Right lobe of liver (tissue), 6 donors: ENCODE results near the gene MYD88. TPM values are rescaled to one million over a fixed set of nuclear protein-coding genes. Genes with fewer than 3 reads are reported as not detected.

Experiments used
- ATAC-seq, 4 donors: fragments of 200-7000 bp; cut with Tn5 transposase; one replicate each; pipeline ENCODE4 v1.9.1; 2020; ENCODE audit warnings: mild to moderate bottlenecking in 4 of 4, moderate library complexity in 4 of 4
- DNase-seq, 3 donors: peaks; one replicate each; pipeline ENCODE4 v3.0.0-alpha.2; 2020
- H3K27ac ChIP-seq, 3 donors: fragments of 200-600 bp; one replicate each; pipeline ENCODE4 v1.8.0; 2022
- H3K27me3 ChIP-seq, 2 donors: fragments of 200-600 bp; one replicate each; pipeline ENCODE4 v1.8.0; 2022
- H3K36me3 ChIP-seq, 4 donors: fragments of 200-600 bp; sonication (generic) in 1 of 4; one replicate each; pipeline versions ENCODE4 v1.5.1 to v1.8.0; 2017 to 2022; ENCODE audit warnings: control low read depth in 1 of 4
- H3K4me1 ChIP-seq, 4 donors: fragments of 200-600 bp; sonication (generic) in 1 of 4; one replicate each; pipeline versions ENCODE4 v1.5.1 to v1.8.0; 2017 to 2022; ENCODE audit warnings: control low read depth in 1 of 4
- H3K4me3 ChIP-seq, 3 donors: fragments of 200-600 bp; one replicate each; pipeline ENCODE4 v1.8.0; 2022
- H3K9me3 ChIP-seq, 4 donors: fragments of 200-600 bp; sonication (generic) in 1 of 4; one replicate each; pipeline versions ENCODE4 v1.5.1 to v1.8.0; 2017 to 2022; ENCODE audit warnings: control low read depth in 1 of 4
- CTCF ChIP-seq, 4 donors: fragments of 200-600 bp in 3 of 4; fragments of 450-650 bp in 1 of 4; IDR thresholded peaks; one replicate each; pipeline versions ENCODE4 v1.5.1 to v1.8.0; 2016 to 2022; ENCODE audit warnings: antibody characterized with exemption in 4 of 4, mild to moderate bottlenecking in 2 of 4
- POLR2A ChIP-seq: fragments of 450-650 bp; IDR thresholded peaks from one replicate; pipeline ENCODE4 v1.6.1; 2017; ENCODE audit warnings: antibody characterized with exemption, mild to moderate bottlenecking
- WGBS: methylation state at CpG from one replicate; pipeline ENCODE4 v1.1.6; 2018; ENCODE audit warnings: low coverage, low lambda C conversion rate; ENCODE audit not compliant: insufficient coverage; ENCODE audit errors: missing lambda C conversion rate; 5-methylcytosine and 5-hydroxymethylcytosine counted together
- intact Hi-C, 2 donors: fragments of 100-400 bp; cut with DNase I; formaldehyde crosslinking; loops; one replicate each; pipeline versions ENCODE4 v1.11.2 to v1.14.1; 2022
- total RNA-seq, 6 experiments: library from RNA; depleted of rRNA in 2 of 6; stranded (reverse); fragments of >200 nt in 2 of 6; fragmentation: NEBNext Ultra II Directional in 3 of 6; extraction: Animal tissue kit (Norgen Biotek cat#: 25700) in 3 of 6; gene quantifications; one replicate each; pipeline versions ENCODE4 v1.1.0 to v1.2.4, GENCODE V29; 2016 to 2023
- donor health status: DM: no; HTN: yes; CAD: no.
- donor health status: DM: no; HTN: no; CAD: no.
- donor health status: DM: no; HTN: no; CAD: no.
- donor health status: DM: no; HTN: yes; CAD: no.
- donor health status: DM: no; HTN: yes; CAD: no.

Gene MYD88
- total RNA-seq, 6 experiments from 2014 or later = 24.3 to 57.3 (median 37.0) TPM

- ATAC-seq (peak; percentile 1 to 23 (median 8)), DNase-seq (peak; percentile 36 to 66 (median 54))
- Histone ChIP-seq H3K4me3 (no peak overlapping the region), H3K27me3 (no peaks in the 10 kb centered on the region), H3K9me3 (no peaks in the 10 kb centered on the region), H3K27ac (no peak overlapping the region), H3K4me1 (peaks cover 0 to 24% (median 7%) of the 10 kb centered on the region in 4 donors), H3K36me3 (peaks cover 0 to 23% (median 6%) of the 10 kb centered on the region in 4 donors)
- WGBS = 25% methylated on average over 2 of the region's 12 CpGs
- intact Hi-C loops = loop anchor here (10.0 kb wide), 1 partner anchor 112 kb away; no protein-coding TSS in a partner anchor
- TF ChIP-seq CTCF (IDR thresholded peaks at IDR 0.05) (no peak), POLR2A (peak; percentile 29)
Observed at GRCh38 chr3:38116471-38117162, 21.8 kb upstream of the MYD88 start.

- peak; percentile 74 to 89 (median 88) for ATAC-seq
- DNase-seq = peak; percentile 83 to 90 (median 89)
- Histone ChIP-seq H3K36me3 (peaks cover 0 to 29% (median 12%) of the 10 kb centered on the region in 4 donors), H3K27me3 (no peaks in the 10 kb centered on the region), H3K27ac (peak overlapping the region in 1 of 3 donors; percentile 43), H3K9me3 (no peaks in the 10 kb centered on the region), H3K4me3 (no peak overlapping the region), H3K4me1 (peaks cover 0 to 31% (median 10%) of the 10 kb centered on the region in 4 donors)
- peak in 3 of 4 donors; percentile 31 to 48 (median 38) for TF ChIP-seq CTCF (IDR thresholded peaks at IDR 0.05)
- no peak for TF ChIP-seq POLR2A
- WGBS = 80% methylated on average over 1 of the region's 10 CpGs
- intact Hi-C loops = loop anchor here (10.0 kb wide), 1 partner anchor 112 kb away; no protein-coding TSS in a partner anchor
Observed at GRCh38 chr3:38117163-38117716, 21.2 kb upstream of the MYD88 start.

- ATAC-seq (peak; percentile 73 to 81 (median 81)), DNase-seq (peak; percentile 72 to 85 (median 84))
- TF ChIP-seq CTCF (IDR thresholded peaks at IDR 0.05) (peak; percentile 64 to 88 (median 72)), POLR2A (no peak)
- Histone ChIP-seq H3K27me3 (no peaks in the 10 kb centered on the region), H3K4me1 (peaks cover 0 to 37% (median 13%) of the 10 kb centered on the region in 4 donors), H3K36me3 (peaks cover 0 to 35% (median 16%) of the 10 kb centered on the region in 4 donors), H3K9me3 (no peaks in the 10 kb centered on the region), H3K4me3 (no peak overlapping the region), H3K27ac (peak overlapping the region in 2 of 3 donors; percentile 7 to 43)
- 19% methylated on average over 3 of the region's 11 CpGs for WGBS
- intact Hi-C loops = loop anchor here (10.0 kb wide), 1 partner anchor 113 kb away; no protein-coding TSS in a partner anchor
Observed at GRCh38 chr3:38117748-38118420, 20.6 kb upstream of the MYD88 start.

GRCh38 chr3:38118421-38119247 is 19.8 kb upstream of the MYD88 start:
- peak; percentile 10 to 45 (median 24) for DNase-seq
- Histone ChIP-seq H3K4me1 (peaks cover 0 to 45% (median 17%) of the 10 kb centered on the region in 4 donors), H3K4me3 (no peak overlapping the region), H3K36me3 (peaks cover 0 to 41% (median 23%) of the 10 kb centered on the region in 4 donors), H3K9me3 (no peaks in the 10 kb centered on the region), H3K27ac (peak overlapping the region in 1 of 3 donors; percentile 7), H3K27me3 (no peaks in the 10 kb centered on the region)
- intact Hi-C loops = loop anchor here (10.0 kb wide), 1 partner anchor 114 kb away; no protein-coding TSS in a partner anchor
- TF ChIP-seq POLR2A (no peak), CTCF (IDR thresholded peaks at IDR 0.05) (no peak)
- ATAC-seq = no peak
- WGBS = 53% methylated on average over 6 of the region's 13 CpGs
